Measurements from ENCODE around the gene F2RL3.

Gene F2RL3

GRCh38 chr19:16888629-16889365 lies at the start of gene F2RL3:
TSS of gene F2RL3 (plus strand) at chr19:16888999. CDS start at chr19:16889190, 191 bp downstream.
- DNase-seq (ENCODE audit: low read depth in 2 of 2) = no peak

- no peak for DNase-seq (ENCODE audit: low read depth in 2 of 2)
Measured at GRCh38 chr19:16841391-16841926, 47.3 kb upstream of the F2RL3 start.

GRCh38 chr19:16846901-16847300 lies 41.9 kb upstream of the F2RL3 start:
- no peak for DNase-seq (ENCODE audit: low read depth in 2 of 2)

GRCh38 chr19:16847430-16847829 lies 41.4 kb upstream of the F2RL3 start:
- no peak for DNase-seq (ENCODE audit: low read depth in 2 of 2)

GRCh38 chr19:16849168-16849567 lies 39.6 kb upstream of the F2RL3 start:
- DNase-seq (ENCODE audit: low read depth in 2 of 2) = no peak

- DNase-seq (ENCODE audit: low read depth in 2 of 2) = no peak
Measured at GRCh38 chr19:16850133-16850532, 38.7 kb upstream of the F2RL3 start.

- DNase-seq (ENCODE audit: low read depth in 2 of 2) = no peak
Measured at GRCh38 chr19:16851031-16851712, 37.6 kb upstream of the F2RL3 start.

GRCh38 chr19:16853066-16853465 lies 35.7 kb upstream of the F2RL3 start:
- DNase-seq (ENCODE audit: low read depth in 2 of 2) = no peak

- no peak for DNase-seq (ENCODE audit: low read depth in 2 of 2)
Measured at GRCh38 chr19:16856091-16856490, 32.7 kb upstream of the F2RL3 start.

GRCh38 chr19:16859626-16860025 lies 29.2 kb upstream of the F2RL3 start:
- no peak for DNase-seq (ENCODE audit: low read depth in 2 of 2)

GRCh38 chr19:16860118-16860517 lies 28.7 kb upstream of the F2RL3 start:
- DNase-seq (ENCODE audit: low read depth in 2 of 2) = no peak

- no peak for DNase-seq (ENCODE audit: low read depth in 2 of 2)
Measured at GRCh38 chr19:16861011-16861410, 27.8 kb upstream of the F2RL3 start.

- no peak for DNase-seq (ENCODE audit: low read depth in 2 of 2)
Measured at GRCh38 chr19:16861834-16862233, 27.0 kb upstream of the F2RL3 start.

GRCh38 chr19:16862826-16863415 lies 25.9 kb upstream of the F2RL3 start:
- DNase-seq (ENCODE audit: low read depth in 2 of 2) = no peak

- DNase-seq (ENCODE audit: low read depth in 2 of 2) = no peak
Measured at GRCh38 chr19:16867211-16867610, 21.6 kb upstream of the F2RL3 start.

- no peak for DNase-seq (ENCODE audit: low read depth in 2 of 2)
Measured at GRCh38 chr19:16868423-16869130, 20.2 kb upstream of the F2RL3 start.

- DNase-seq (ENCODE audit: low read depth in 2 of 2) = no peak
Measured at GRCh38 chr19:16869331-16869972, 19.3 kb upstream of the F2RL3 start.

- DNase-seq (ENCODE audit: low read depth in 2 of 2) = no peak
Measured at GRCh38 chr19:16871871-16872270, 16.9 kb upstream of the F2RL3 start.

- no peak for DNase-seq (ENCODE audit: low read depth in 2 of 2)
Measured at GRCh38 chr19:16872728-16873127, 16.1 kb upstream of the F2RL3 start.

- DNase-seq (ENCODE audit: low read depth in 2 of 2) = no peak
Measured at GRCh38 chr19:16873594-16873993, 15.2 kb upstream of the F2RL3 start.

- DNase-seq (ENCODE audit: low read depth in 2 of 2) = no peak
Measured at GRCh38 chr19:16874250-16874977, 14.4 kb upstream of the F2RL3 start.

All from fibroblast of skin of left biceps (primary cell).